Stimulated activated CD4-positive, alpha-beta T cell treated with anti-CD3 and anti-CD28 coated beads, Interleukin-4, amount 100 ng/mL, for 4 hours (primary cell): ENCODE results near the gene UNC80.

Source experiments
- DNase-seq, 2 experiments: peaks; one replicate each; pipeline ENCODE4 v3.0.0-alpha.2; 2020

The UNC80 gene

DNA sequence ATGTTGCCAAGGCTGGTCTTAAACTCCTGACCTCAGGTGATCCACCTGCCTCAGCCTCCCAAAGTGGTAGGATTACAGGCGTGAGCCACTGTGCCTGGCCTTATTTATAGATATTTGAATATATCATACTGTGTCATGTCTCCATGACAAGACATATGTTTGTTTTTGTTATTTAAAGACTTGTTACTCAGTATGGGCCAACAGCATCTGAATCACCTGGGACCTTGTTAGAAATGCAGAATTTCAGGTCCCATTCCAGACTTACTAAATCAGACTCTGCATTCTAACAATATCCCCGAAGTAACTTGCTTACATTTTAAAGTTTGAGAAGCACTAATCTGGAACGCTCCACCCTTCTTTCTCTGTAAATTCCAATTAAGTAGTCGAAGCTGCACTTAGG is 264.0 kb downstream of the UNC80 start:
- no peak for DNase-seq

DNA sequence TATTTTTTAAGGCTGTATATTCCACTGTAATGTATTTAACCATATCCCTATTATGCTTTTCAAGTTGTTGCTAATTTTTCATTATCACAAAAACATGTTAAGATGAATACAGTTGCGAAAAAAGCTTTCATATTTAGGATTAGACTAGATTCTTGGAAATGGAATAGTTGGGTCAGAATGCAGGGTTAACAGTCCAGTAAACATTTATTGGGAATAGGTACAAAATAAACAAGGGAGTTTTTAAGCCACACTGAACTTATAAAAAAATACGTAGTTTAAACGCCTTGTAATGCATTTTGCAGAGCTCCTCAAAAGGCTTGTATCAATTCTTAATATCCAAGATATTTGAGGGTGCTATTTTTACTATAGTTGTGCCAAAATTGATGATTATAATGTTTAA is 266.4 kb downstream of the UNC80 start:
- no peak for DNase-seq

- no peak for DNase-seq
These were observed 275.3 kb downstream of the UNC80 start for GRCh38 chr2:210046851-210047500.
